ENCODE data around the gene ZNF878. TPM values are rescaled to one million over a fixed set of nuclear protein-coding genes. Genes with fewer than 3 reads are reported as not detected.

Gene ZNF878
- total RNA-seq, 4 donors from 2014 or later = 0.26 to 0.55 (median 0.28) TPM; not detected in 1

- Histone ChIP-seq H3K27me3 (no peaks in the 10 kb centered on the region), H3K9me3 (no peaks in the 10 kb centered on the region), H3K27ac (peak overlapping the region in 1 of 2 donors; percentile 72), H3K36me3 (no peaks in the 10 kb centered on the region), H3K4me1 (no peaks in the 10 kb centered on the region), H3K4me3 (peak overlapping the region in 1 of 2 donors; percentile 55)
- intact Hi-C loops (cut with DNase I; ENCODE audit: low total_unique reads) = no loop called here
- DNase-seq = no peak
- TF ChIP-seq POLR2A (IDR thresholded peaks at IDR 0.05) (no peak), CTCF (IDR thresholded peaks at IDR 0.05) (no peak)
Observed at GRCh38 chr19:12034198-12034597, 18.6 kb downstream of the ZNF878 start.

- TF ChIP-seq POLR2A (IDR thresholded peaks at IDR 0.05) = no peak
- TF ChIP-seq CTCF (IDR thresholded peaks at IDR 0.05) = no peak
- no peak for DNase-seq
- Histone ChIP-seq H3K4me1 (no peaks in the 10 kb centered on the region), H3K36me3 (no peaks in the 10 kb centered on the region), H3K27me3 (no peaks in the 10 kb centered on the region), H3K4me3 (no peak overlapping the region), H3K9me3 (peaks cover 0 to 59% of the 10 kb centered on the region in 2 donors), H3K27ac (no peak overlapping the region)
- intact Hi-C loops (cut with DNase I; ENCODE audit: low total_unique reads) = no loop called here
Observed at GRCh38 chr19:12015753-12016116, 37.0 kb downstream of the ZNF878 start.

GRCh38 chr19:12015015-12015752 is 37.6 kb downstream of the ZNF878 start:
- H3K36me3 ChIP-seq = no peaks in the 10 kb centered on the region

GRCh38 chr19:12000152-12000981 is 52.4 kb downstream of the ZNF878 start:
- Histone ChIP-seq H3K4me1 (no peaks in the 10 kb centered on the region), H3K36me3 (no peaks in the 10 kb centered on the region), H3K27me3 (no peaks in the 10 kb centered on the region), H3K27ac (no peak overlapping the region), H3K9me3 (no peaks in the 10 kb centered on the region), H3K4me3 (no peak overlapping the region)
- DNase-seq = no peak
- TF ChIP-seq POLR2A (IDR thresholded peaks at IDR 0.05) (no peak), CTCF (IDR thresholded peaks at IDR 0.05) (no peak)
- intact Hi-C loops (cut with DNase I; ENCODE audit: low total_unique reads) = no loop called here

More at GRCh38 chr19:12015015-12015752, 37.6 kb downstream of the ZNF878 start:
- intact Hi-C loops (cut with DNase I; ENCODE audit: low total_unique reads) = no loop called here
- Histone ChIP-seq H3K4me3 (no peak overlapping the region), H3K27ac (no peak overlapping the region), H3K4me1 (no peaks in the 10 kb centered on the region), H3K27me3 (no peaks in the 10 kb centered on the region), H3K9me3 (peaks cover 0 to 59% of the 10 kb centered on the region in 2 donors)
- TF ChIP-seq CTCF (IDR thresholded peaks at IDR 0.05) (no peak), POLR2A (IDR thresholded peaks at IDR 0.05) (no peak)
- DNase-seq = no peak

- Histone ChIP-seq H3K9me3 (no peaks in the 10 kb centered on the region), H3K4me3 (no peak overlapping the region), H3K36me3 (no peaks in the 10 kb centered on the region), H3K27ac (no peak overlapping the region), H3K4me1 (no peaks in the 10 kb centered on the region), H3K27me3 (no peaks in the 10 kb centered on the region)
- DNase-seq = no peak
- intact Hi-C loops (cut with DNase I; ENCODE audit: low total_unique reads) = no loop called here
- TF ChIP-seq CTCF (IDR thresholded peaks at IDR 0.05) (no peak), POLR2A (IDR thresholded peaks at IDR 0.05) (no peak)
Observed at GRCh38 chr19:11995174-11995573, 57.6 kb downstream of the ZNF878 start.
